Upper lobe of left lung (tissue), 6 donors: ENCODE measurements around the gene PPM1J. TPM values are rescaled to one million over a fixed set of nuclear protein-coding genes. Genes with fewer than 3 reads are reported as not detected.

ENCODE experiments used
- ATAC-seq, 2 donors: fragments of 200-7000 bp; cut with Tn5 transposase; one replicate each; pipeline ENCODE4 v1.9.1; 2022; ENCODE audit warnings: mild to moderate bottlenecking in 2 of 2, moderate library complexity in 2 of 2; ENCODE audit not compliant: low FRiP score in 2 of 2
- DNase-seq, 2 donors: peaks; one replicate each; pipeline ENCODE4 v3.0.0-alpha.2; 2019 to 2020
- H3K27ac ChIP-seq, 4 donors: fragments of 200-600 bp; sonication (generic); one replicate each; pipeline ENCODE4 v1.5.1; 2016 to 2019
- H3K27me3 ChIP-seq, 4 donors: fragments of 200-600 bp; sonication (generic); one replicate each; pipeline ENCODE4 v1.5.1; 2017 to 2019
- H3K36me3 ChIP-seq, 4 donors: fragments of 200-600 bp; sonication (generic); one replicate each; pipeline ENCODE4 v1.5.1; 2016 to 2019
- H3K4me1 ChIP-seq, 4 donors: fragments of 200-600 bp; sonication (generic); one replicate each; pipeline ENCODE4 v1.5.1; 2018 to 2019
- H3K4me3 ChIP-seq, 4 donors: fragments of 200-600 bp; sonication (generic); one replicate each; pipeline ENCODE4 v1.5.1; 2017 to 2019; ENCODE audit warnings: mild to moderate bottlenecking in 2 of 4, moderate library complexity in 1 of 4
- H3K9me3 ChIP-seq, 4 donors: fragments of 200-600 bp; sonication (generic); one replicate each; pipeline ENCODE4 v1.5.1; 2018 to 2019
- EP300 ChIP-seq, 4 donors: sonication (generic); formaldehyde crosslinking; IDR thresholded peaks; one replicate each; pipeline ENCODE4 v1.5.1; 2017; ENCODE audit warnings: antibody characterized with exemption in 4 of 4, control low read depth in 2 of 4
- POLR2A ChIP-seq, 4 donors: fragments of 450-650 bp; IDR thresholded peaks; one replicate each; pipeline ENCODE4 v1.5.1; 2016 to 2017; ENCODE audit warnings: antibody characterized with exemption in 4 of 4, mild to moderate bottlenecking in 2 of 4
- POLR2AphosphoS5 ChIP-seq, 2 donors: sonication (generic); formaldehyde crosslinking; IDR thresholded peaks; one replicate each; pipeline ENCODE4 v1.5.1; 2017; ENCODE audit warnings: antibody characterized with exemption in 2 of 2
- WGBS, 2 donors: methylation state at CpG; one replicate each; pipeline ENCODE4 v1.1.5; 2017 to 2018; 5-methylcytosine and 5-hydroxymethylcytosine counted together
- total RNA-seq, 6 donors: library from RNA; depleted of rRNA in 4 of 6; stranded (reverse); fragments of >200 nt in 4 of 6; gene quantifications; one replicate each; pipeline versions ENCODE4 v1.1.0 to v1.2.1, GENCODE V29; 2016 to 2021
- TF ChIP-seq, protein P1 (sequence below), 6 experiments: fragments of 450-650 bp in 4 of 6; fragments of 200-600 bp in 2 of 6; sonication (generic) in 2 of 6; IDR thresholded peaks; one replicate each; pipeline ENCODE4 v1.5.1; 2016 to 2019; ENCODE audit warnings: antibody characterized with exemption in 6 of 6
- donor health status: DM: no; HTN: no; CAD: no; lungs with moderate emphysema.
- donor health status: DM: no; HTN: yes; CAD: no; lungs with severe emphysema.

The PPM1J gene
- total RNA-seq, 6 donors from 2014 or later = 0.55 to 0.91 (median 0.74) TPM; not detected in 1

DNA sequence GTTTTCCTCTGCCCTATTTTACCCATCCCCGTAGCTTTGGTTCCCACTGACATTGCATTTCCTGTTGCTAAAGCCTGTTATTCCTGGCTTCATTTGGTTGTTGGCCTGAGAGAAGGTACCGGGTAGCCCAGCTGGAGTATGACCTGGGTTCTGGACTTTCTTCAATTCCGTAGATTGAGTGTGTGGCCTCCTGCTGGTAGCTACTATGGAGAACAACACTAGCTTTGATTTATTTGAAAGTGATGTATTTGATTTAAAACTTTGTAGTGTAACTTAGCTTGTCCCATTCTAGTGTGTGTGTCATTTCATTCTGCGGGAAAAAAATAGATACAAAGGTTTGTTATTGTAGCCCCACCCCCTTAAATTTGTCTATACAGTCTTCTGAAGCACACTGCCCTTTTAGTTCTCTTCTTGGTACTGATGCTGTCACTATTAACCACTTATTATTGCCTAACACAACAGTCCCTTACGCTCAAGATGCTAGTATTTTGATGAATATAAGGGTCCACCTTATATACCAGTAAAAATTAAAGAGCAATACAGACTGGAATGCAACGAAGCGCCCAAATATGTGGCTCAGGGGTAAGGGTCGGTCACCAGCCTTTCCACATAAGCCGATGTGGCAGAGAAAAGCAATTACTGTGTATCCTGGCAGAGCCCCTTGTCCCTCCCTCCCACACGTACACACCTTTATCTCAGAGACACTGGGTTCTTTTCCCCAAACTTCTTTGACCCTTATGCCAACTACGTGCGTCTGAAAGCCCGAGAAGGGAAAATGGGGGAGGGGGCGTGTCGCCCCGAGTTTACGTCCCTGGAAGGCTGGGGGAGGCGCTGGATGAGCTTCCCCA lies 41.3 kb downstream of the PPM1J start:
- 5 to 9% methylated on average over 16 to 17 of the region's 18 CpGs for WGBS, 2 donors
- Histone ChIP-seq H3K36me3 (peaks cover 7 to 39% (median 21%) of the 10 kb centered on the region in 4 donors), H3K27ac (peak overlapping the region; percentile 88 to 97 (median 94)), H3K27me3 (no peaks in the 10 kb centered on the region), H3K9me3 (no peaks in the 10 kb centered on the region), H3K4me3 (peak overlapping the region; percentile 74 to 95 (median 88)), H3K4me1 (peaks cover 17 to 28% (median 22%) of the 10 kb centered on the region in 4 donors)
- ATAC-seq (peak; percentile 49 to 65), DNase-seq (no peak)
- TF ChIP-seq, protein P1, sequence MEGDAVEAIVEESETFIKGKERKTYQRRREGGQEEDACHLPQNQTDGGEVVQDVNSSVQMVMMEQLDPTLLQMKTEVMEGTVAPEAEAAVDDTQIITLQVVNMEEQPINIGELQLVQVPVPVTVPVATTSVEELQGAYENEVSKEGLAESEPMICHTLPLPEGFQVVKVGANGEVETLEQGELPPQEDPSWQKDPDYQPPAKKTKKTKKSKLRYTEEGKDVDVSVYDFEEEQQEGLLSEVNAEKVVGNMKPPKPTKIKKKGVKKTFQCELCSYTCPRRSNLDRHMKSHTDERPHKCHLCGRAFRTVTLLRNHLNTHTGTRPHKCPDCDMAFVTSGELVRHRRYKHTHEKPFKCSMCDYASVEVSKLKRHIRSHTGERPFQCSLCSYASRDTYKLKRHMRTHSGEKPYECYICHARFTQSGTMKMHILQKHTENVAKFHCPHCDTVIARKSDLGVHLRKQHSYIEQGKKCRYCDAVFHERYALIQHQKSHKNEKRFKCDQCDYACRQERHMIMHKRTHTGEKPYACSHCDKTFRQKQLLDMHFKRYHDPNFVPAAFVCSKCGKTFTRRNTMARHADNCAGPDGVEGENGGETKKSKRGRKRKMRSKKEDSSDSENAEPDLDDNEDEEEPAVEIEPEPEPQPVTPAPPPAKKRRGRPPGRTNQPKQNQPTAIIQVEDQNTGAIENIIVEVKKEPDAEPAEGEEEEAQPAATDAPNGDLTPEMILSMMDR (IDR thresholded peaks at IDR 0.05) = peak; percentile 25 to 52 (median 36)
- TF ChIP-seq POLR2AphosphoS5 (IDR thresholded peaks at IDR 0.05) = peak in 1 of 2 donors; percentile 17
- no peak for TF ChIP-seq POLR2A (IDR thresholded peaks at IDR 0.05)
- no peak for TF ChIP-seq EP300 (IDR thresholded peaks at IDR 0.05)

DNA sequence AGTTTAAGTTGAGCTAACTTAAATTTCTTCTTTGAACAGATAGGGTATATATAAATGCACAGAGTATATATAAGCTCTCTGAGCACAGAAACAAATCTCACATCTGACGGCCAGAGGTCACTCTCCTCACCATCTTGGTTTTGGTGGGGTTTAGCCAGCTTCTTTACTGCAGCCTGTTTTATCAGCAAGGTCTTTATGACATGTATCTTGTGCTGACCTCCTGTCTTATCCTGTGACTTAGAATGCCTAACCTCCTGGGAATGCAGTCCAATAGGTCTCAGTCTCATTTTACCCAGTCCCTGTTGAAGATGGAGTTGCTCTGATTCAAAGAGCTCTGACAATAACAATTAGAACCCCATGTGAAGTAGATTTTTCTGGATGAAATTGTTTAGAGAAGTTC lies 42.3 kb downstream of the PPM1J start:
- 89 to 100% methylated on average over 1 of the region's 1 CpG for WGBS, 2 donors

DNA sequence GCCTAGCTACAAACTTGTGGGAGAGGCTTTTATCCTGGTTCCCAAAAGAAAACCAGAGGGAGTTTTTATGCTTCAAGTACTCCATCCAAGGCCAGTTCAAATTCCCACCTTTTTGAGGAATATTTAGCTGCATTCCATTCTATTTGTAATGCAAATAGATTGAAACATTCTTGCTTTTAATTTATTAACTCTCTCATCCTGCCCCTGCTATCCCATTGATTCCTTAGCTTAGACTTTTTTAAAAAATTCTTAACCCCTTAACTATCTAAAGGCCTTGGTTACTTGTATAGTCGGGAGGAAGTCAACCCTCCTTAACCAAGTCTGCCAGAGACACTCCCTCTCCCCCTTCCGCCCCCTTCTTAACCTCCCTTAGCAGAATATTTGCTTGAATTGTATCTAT lies 43.1 kb downstream of the PPM1J start:
- H3K27me3 ChIP-seq = no peaks in the 10 kb centered on the region
- H3K36me3 ChIP-seq = peaks cover 7 to 57% (median 24%) of the 10 kb centered on the region in 4 donors
- H3K27ac ChIP-seq = no peak overlapping the region
- H3K4me1 ChIP-seq = peaks cover 17 to 28% (median 22%) of the 10 kb centered on the region in 4 donors
- no peak for DNase-seq
- no peak overlapping the region for H3K4me3 ChIP-seq
- no peak for ATAC-seq
- TF ChIP-seq, protein P1 (IDR thresholded peaks at IDR 0.05) = no peak
- TF ChIP-seq POLR2AphosphoS5 (IDR thresholded peaks at IDR 0.05) (no peak), POLR2A (IDR thresholded peaks at IDR 0.05) (no peak), EP300 (IDR thresholded peaks at IDR 0.05) (no peak)
- H3K9me3 ChIP-seq = no peaks in the 10 kb centered on the region
- 81% methylated on average over 2 of the region's 2 CpGs for WGBS, 2 donors

More for the DNA sequence above, 42.3 kb downstream of the PPM1J start:
- Histone ChIP-seq H3K9me3 (no peaks in the 10 kb centered on the region), H3K4me1 (peaks cover 17 to 28% (median 22%) of the 10 kb centered on the region in 4 donors), H3K27me3 (no peaks in the 10 kb centered on the region), H3K27ac (peak overlapping the region in 1 of 4 donors; percentile 93), H3K36me3 (peaks cover 7 to 49% (median 21%) of the 10 kb centered on the region in 4 donors), H3K4me3 (no peak overlapping the region)
- ATAC-seq (no peak), DNase-seq (no peak)
- no peak for TF ChIP-seq POLR2AphosphoS5 (IDR thresholded peaks at IDR 0.05)
- TF ChIP-seq, protein P1 (IDR thresholded peaks at IDR 0.05) = no peak
- TF ChIP-seq POLR2A (IDR thresholded peaks at IDR 0.05) = no peak

DNA sequence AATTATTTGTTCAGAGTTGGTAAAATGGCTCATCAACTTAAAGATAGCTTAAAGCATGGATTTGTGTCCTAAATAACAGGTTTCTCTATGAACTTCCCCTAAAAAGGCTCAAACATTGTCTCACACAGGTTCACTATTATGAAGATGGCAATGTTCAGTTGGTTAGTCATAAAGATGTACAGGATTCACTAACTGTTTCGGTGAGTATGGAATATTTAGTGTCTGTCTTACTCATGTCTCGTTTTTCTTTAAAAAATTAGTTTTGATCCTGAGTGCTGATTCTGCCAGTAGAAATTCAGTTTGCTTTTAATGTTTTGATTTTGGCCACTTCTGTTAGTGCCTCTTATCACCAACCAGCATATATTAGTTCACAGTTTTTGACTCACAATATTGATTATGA lies 48.2 kb downstream of the PPM1J start:
- Histone ChIP-seq H3K36me3 (peaks cover 21 to 94% (median 47%) of the 10 kb centered on the region in 4 donors), H3K4me1 (no peaks in the 10 kb centered on the region), H3K4me3 (no peak overlapping the region), H3K27ac (no peak overlapping the region), H3K9me3 (no peaks in the 10 kb centered on the region), H3K27me3 (no peaks in the 10 kb centered on the region)
- no peak for TF ChIP-seq POLR2AphosphoS5 (IDR thresholded peaks at IDR 0.05)
- TF ChIP-seq EP300 (IDR thresholded peaks at IDR 0.05) = no peak
- TF ChIP-seq, protein P1 (IDR thresholded peaks at IDR 0.05) = no peak
- TF ChIP-seq POLR2A (IDR thresholded peaks at IDR 0.05) = no peak
- DNase-seq (no peak), ATAC-seq (no peak)
- 94 to 96% methylated on average over 2 of the region's 2 CpGs for WGBS, 2 donors
